Fibroblast of pulmonary artery (primary cell): ENCODE data around the gene UPP2.

ENCODE experiments used
- DNase-seq: peaks from one replicate; pipeline ENCODE4 v3.0.0-alpha.2; 2010; ENCODE audit warnings: low read depth
- H3K4me3 ChIP-seq: replicated peaks from 2 replicates; pipeline ENCODE4 v1.5.1; 2011; ENCODE audit warnings: low read depth, mild to moderate bottlenecking, control low read depth, low read length, moderate library complexity
- CTCF ChIP-seq: IDR thresholded peaks from 2 replicates; pipeline ENCODE4 v1.5.1; 2011; ENCODE audit warnings: mild to moderate bottlenecking, control low read depth, low read length, inconsistent platforms; ENCODE audit errors: missing control alignments

UPP2 gene

GRCh38 chr2:158178646-158179045, 77.0 kb downstream of the UPP2 start:
- H3K4me3 ChIP-seq, result no peak overlapping the region
- TF ChIP-seq CTCF, result no peak
- no peak for DNase-seq

- DNase-seq, result peak; percentile 48
- no peak overlapping the region for H3K4me3 ChIP-seq
- TF ChIP-seq CTCF, result peak; percentile 42
Observed at GRCh38 chr2:158179660-158180059, 78.0 kb downstream of the UPP2 start.

- no peak for DNase-seq
- no peak overlapping the region for H3K4me3 ChIP-seq
- no peak for TF ChIP-seq CTCF
Observed at GRCh38 chr2:158181171-158181570, 79.5 kb downstream of the UPP2 start.

- H3K4me3 ChIP-seq, result no peak overlapping the region
- TF ChIP-seq CTCF, result no peak
- no peak for DNase-seq
Observed at GRCh38 chr2:158182676-158183295, 81.1 kb downstream of the UPP2 start.

- H3K4me3 ChIP-seq, result no peak overlapping the region
- no peak for TF ChIP-seq CTCF
- DNase-seq, result no peak
Observed at GRCh38 chr2:158184001-158184400, 82.3 kb downstream of the UPP2 start.

GRCh38 chr2:158184556-158185343, 83.1 kb downstream of the UPP2 start:
- DNase-seq, result no peak
- no peak for TF ChIP-seq CTCF

More at GRCh38 chr2:158184556-158185343, 83.1 kb downstream of the UPP2 start:
- H3K4me3 ChIP-seq, result no peak overlapping the region
